SIG-M5 treated with dmso at 0.1 percent for 504 hours (cell line): Measurements from ENCODE around the gene BACE1.
"Not testable (repeated sequence)": the region's sequence is repeated elsewhere in the genome, so short reads cannot be mapped to it uniquely, and the experiment has no call there.

Experiments used
- DNase-seq: peaks from one replicate; lab custom pipeline; 2025; ENCODE audit not compliant: unreplicated experiment; lab: John Stamatoyannopoulos, UW

The BACE1 gene

GRCh38 chr11:117316197-117316961, at the start of gene BACE1:
BACE1 (minus strand) TSS chr11:117316256; CDS start chr11:117315795, 461 bp downstream.
- DNase-seq, result peak; percentile 38

DNA sequence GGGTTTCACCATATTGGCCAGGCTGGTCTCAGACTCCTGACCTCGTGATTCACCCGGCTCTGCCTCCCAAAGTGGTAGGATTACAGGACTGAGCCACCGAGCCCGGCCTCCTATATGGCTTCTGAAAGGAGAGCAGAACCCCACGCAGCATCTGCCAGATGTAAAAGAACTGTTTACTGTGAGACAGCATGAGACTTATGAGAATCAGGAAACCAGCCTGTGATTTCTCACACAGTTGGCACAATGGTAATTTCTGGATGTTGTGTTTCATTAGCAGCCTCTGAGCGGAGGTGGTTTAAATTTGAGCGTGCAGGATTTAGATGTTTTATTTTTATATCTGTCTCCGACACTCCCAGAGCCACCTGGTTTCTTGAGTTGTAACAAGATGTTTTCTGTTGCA, 45.4 kb upstream of the BACE1 start:
- no peak for DNase-seq

DNA sequence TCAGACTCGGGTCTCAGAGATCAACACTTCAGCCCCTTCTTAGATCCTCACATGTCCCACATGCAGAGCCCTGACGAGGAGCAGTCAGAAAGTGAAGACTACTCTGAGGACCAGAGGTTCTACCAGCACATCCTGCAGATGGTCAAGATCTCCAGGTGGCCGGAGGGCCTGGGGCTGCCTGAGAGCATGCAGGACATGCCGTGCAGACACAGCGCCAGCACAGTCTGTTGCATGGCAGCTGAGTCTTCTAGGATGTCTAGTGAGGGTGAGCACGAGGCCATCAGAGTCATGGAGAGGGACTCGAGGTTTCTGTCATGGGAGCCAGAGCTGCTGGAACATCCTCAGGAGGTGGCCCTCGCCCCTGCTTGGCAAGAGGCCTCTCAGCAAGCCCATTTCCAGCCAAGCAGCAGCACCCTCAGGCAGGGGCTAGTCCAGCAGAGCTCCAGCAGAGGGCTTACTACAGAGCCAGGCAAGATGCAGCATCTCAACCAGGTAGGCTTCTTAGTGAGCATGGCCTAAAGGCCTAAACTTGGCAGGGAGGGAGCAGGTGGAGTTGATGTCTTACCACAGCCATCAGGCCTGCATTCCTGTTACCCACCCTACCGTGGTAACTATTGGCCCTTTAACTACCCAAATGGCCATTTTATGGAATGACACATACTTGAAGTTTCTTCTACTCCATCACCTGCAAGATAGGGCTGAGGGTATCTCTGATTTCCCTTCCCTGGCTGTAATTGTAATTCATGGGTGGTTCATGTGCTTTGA, 40.3 kb upstream of the BACE1 start:
- no peak for DNase-seq

- DNase-seq, result no peak
Observed at GRCh38 chr11:117354550-117354949, 38.5 kb upstream of the BACE1 start.

DNA sequence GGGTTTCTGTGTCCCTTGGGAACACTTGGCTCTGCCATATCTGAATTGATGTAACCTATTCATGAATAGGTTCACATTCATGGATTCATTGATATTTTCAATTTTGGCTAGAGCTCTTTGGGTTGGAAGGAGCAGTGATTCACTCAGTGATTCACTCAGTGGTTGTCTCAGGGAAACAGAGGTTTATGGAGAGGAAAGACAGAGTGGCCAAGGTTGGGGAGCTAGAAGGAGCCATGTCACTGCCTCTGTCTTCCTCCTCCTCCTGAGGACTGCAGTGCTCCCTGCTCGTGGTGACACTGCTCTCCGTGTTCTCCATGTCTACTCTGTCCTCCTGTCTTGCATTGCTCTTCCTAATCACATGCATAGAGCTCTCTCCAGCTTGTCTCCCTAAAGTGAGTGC, 29.0 kb upstream of the BACE1 start:
- no peak for DNase-seq

DNA sequence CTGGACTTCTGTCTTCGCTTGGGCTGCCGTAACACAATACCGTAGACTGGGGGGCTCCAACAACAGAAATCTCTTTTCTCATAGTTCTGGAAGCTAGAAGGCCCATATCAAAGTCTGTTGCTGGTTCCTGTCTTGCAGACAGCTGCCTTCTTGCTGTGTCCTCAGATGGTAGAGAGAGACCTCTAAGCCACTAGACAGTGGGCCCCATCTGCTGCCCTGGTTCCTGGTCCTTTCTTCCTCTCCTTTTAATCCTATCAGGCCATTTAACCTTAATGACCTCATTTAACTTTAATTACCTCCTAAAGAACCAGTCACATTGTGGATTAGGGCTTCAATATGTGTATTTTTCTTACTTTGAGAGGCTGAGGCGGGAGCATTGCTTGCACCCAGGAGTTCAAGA, 21.0 kb upstream of the BACE1 start:
- DNase-seq, result no peak

- DNase-seq, result no peak
Observed at GRCh38 chr11:117335399-117335798, 19.3 kb upstream of the BACE1 start.

DNA sequence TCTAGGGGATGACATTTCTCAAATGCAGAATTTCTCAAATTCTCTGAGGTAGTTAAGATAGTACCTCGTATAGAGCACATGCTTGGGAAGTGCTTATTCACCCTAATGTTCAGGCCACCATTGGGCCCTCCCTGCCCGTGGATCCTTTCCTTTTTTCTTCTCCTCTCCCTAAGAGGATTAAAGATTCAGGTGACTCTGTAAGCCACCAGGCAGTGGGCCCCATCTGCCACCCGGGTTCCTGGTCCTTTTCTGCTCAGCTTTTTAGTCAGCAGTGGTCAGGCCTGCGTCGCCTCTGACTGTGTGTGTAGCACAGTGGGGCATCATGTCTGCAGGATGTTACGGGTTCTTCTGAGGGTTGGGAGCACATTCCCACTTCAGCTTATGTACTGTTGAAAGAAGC, 18.8 kb upstream of the BACE1 start:
- DNase-seq, result no peak

DNA sequence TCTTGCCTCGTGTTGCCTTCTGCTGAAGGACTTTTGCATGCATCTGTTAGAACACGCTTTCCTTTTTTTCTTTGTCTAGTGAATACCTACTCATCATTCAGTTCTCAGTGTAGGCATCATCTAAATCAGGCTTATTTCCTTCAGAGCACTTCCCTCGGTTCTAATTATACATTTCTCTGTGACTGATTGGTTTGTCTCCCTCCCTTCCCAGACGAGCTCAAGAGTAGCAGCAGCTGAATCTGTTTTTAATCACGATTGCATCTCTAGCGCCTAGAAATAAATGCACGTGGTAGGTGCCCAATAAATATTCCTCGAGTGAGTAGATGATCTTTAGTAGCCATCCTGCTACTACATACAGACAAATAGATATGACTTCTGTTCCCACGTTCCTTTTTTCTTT, 17.9 kb upstream of the BACE1 start:
- DNase-seq, result no peak

- no peak for DNase-seq
Observed at GRCh38 chr11:117332843-117333242, 16.8 kb upstream of the BACE1 start.

- peak; percentile 47 for DNase-seq
Observed at GRCh38 chr11:117328375-117329010, 12.4 kb upstream of the BACE1 start.

DNA sequence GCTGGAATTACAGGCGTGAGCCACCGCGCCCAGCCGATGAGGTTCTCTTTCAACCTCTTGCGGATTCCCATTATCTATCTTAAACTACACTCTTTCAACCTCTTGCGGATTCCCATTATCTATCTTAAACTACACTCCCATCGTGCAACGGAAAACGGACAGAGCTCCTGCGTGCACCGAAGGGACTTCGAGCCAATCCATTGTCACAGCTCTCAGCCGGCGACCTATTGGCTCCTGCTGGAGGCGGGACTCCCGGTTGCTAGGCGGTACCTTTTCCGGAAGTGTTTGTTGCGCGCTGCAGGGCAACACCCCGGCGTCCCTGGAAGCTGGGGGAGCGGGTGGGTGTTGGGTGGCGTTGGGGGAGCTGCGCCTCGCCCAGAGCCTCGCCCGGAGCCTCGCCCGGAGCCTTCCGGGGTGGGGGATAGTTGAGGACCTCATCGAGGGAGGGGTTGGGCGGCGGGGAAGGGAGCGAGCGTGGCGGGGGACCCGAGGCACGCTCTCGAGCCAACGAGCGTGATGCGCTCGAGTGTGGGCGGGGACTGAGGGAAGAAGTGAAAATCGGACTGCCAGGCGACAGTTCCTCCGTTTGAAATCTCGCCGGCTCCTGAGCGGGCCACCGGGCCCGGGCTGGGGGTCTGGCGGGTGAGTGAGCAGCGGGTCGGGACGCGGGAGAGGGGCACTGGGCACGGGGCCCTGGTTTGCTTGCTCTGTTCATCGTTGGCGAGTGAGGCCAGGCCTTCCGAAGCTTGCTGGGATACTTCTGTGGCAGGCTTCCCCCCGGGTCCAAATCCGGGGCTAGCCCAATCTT, 11.7 kb upstream of the BACE1 start, which contains the start of gene CEP164:
Gene CEP164, plus strand, starts transcription at position 288 of the 808 bp plus-strand sequence. CDS start 10,733 bp downstream, outside the sequence.
- peak; percentile 97 for DNase-seq

DNA sequence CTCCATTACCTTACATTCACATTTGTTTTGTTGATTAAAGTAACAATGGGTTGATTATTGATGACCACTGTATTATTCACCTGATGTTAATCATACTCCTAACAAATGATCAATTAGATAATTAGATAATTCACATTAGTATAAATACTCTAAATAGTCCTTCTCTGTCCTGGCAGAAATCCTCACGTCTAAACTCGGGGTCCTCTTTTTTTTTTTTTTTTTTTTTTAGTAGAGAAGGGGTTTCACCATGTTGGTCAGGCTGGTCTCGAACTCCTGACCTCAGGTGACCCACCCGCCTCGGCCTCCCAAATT, 11.2 kb upstream of the BACE1 start:
- DNase-seq, result not testable (repeated sequence)

DNA sequence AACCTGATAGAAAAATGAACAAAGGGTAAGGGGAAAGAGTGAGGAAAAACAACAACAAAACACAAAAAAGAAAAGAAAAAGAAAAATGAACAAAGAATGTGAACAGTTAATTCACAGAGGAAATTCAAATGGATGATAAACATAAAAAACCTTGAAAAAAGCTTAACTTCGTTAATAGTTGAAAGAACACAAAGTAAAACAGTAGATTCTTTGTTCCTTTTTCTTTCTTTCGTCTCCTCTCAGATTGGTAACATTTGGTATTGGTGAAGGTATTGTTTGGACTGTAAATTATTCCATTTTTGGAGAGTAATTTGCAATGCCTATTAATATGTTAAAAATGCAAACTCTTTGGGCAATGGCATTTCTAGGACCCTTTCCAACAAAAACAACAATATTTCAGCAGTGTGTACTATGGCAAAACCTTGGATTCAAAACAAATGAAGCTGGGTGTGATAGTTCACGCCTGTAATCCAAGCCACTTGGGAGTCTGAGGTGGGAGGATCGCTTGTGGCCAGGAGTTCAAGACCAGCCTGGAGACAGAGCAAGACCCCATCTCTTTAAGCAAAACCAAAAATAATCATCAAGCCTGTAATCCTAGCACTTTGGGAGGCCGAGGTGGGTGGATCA, 3.3 kb upstream of the BACE1 start:
- no peak for DNase-seq

GRCh38 chr11:117318738-117319137, 2.7 kb upstream of the BACE1 start:
- DNase-seq, result no peak

GRCh38 chr11:117315285-117316196, 515 bp downstream of the BACE1 start:
- no peak for DNase-seq

DNA sequence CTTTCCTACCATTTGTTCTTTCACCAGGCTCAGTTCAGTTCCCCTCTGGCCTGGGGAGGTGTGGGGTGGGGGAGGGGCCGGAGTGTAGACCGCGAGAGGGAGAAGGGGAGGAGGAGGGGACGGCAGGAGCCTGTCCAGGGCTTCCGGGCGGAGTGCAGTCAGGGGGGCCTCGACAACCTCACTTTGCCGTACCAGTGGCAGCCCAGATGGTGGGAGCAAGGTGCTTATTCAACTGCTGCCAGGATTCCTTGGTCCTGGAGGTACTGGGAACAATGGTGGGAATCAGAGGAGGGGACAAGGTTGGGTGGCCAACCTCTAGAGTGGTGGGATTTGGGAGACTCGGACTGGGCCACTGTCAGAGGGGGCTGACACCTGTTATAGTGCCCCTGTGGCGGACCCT, 1.2 kb downstream of the BACE1 start:
- DNase-seq, result no peak

DNA sequence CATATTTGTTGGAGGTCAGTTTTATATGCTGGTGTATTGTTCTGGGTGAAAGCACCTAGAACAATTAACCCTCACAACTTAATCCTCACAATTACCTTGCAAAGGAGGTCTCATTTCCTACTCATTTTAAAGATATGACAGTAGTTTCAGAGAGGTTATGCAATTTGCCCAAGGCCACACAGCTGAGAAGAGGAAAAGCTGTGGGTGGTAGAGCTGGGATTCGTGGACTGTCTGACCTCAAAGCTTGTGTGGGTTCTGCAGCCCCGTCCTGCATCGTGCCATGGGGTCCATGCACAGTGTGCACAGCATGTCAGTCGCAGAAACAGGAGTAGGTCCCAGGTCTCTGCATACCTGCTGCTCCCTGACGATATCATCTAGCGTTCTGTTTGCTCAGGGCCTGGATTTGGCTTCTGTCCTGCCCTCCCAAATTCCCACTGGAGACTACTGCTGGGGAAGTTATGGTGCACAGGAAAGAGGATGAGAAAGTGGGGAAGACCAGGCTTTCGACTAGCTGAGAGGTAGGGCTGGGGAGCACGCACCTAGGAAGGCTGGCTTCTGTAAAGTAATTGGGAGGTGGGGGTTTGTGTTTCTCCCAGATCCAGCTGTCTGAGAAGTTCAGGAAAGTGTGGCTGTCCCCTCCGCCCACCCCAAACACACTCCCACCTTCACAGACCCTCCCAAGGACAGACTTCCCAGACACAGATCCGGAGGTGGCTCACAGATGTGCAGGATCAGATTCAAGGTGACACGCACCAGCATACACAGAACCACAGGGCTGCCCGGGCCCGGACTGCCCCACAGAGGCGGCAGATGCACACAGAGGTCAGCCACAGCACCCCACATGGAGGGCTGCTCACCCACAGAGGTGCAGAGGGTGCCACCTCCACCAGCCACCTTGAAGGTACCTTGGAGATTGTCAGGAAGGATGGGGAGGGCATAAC, 2.0 kb downstream of the BACE1 start:
- no peak for DNase-seq

DNA sequence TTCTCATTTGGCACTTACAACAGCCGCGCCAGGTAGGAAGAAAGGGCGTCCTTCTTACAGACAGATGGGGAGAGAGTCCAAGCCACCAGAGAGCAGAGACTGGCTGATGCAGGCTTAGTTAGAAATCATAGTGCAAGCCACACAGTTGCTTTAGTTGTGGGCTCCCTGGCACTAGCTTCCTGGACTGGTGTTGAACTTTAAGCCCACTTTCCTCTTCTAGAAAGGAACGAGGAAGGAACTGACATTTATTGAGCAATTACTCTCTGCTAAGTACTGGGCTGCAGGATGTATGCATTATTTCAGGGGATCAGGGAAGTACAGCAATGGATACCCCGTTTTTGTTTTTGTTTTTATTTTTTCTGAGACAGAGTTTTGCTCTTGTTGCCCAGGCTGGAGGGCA, 3.0 kb downstream of the BACE1 start:
- peak; percentile 62 for DNase-seq
